Measurements from ENCODE around the gene GPX2. TPM values are rescaled to one million over a fixed set of nuclear protein-coding genes. Genes with fewer than 3 reads are reported as not detected.

Gene GPX2
- polyA plus RNA-seq, 1 donor from 2014 or later: not detected

DNA sequence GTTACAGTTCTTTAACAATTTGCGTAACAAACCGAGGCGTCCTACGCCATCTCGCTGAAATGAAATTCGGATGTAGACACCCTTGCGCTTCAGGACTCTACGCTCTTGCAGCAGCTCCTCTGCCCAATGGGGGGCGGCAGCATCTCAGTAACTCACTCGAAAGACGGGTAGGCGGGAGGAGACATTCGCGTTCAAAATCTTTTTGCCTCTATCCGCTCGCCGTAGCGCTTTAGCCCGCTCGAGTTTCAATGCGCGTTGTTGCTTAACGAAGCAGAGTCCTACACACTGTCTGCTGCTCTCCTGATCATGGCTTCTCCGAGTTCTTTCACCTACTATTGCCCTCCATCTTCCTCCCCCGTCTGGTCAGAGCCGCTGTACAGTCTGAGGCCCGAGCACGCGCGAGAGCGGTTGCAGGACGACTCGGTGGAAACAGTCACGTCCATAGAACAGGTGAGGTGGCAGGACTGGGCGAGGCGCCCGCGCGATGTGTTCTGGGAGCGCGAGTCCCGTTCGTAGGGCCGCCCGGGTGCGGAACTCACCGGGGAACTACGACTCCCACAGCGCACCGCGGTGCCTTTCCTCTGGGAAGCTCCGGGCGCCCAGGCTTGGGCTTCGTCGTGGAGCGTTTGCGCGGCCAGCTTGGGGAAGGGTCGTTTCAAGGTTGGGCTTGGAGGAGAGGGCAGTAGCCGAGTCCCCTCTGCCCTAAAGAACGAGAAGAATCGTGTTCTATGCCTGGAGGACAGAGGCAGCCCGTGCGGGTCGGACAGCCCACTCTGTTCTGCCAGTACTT lies 44.3 kb upstream of the GPX2 start, which contains the start of gene FNTB:
FNTB (plus strand) TSS at position 248 of the 790 bp plus-strand sequence; CDS start at position 307, 59 bp downstream.
- H3K27me3 ChIP-seq (ENCODE audit: insufficient read depth, low read depth, low read length): no peaks in the 10 kb centered on the region
- peak within 1 kb of the TSS; percentile 75 for H2AFZ ChIP-seq (ENCODE audit: low read depth, low read length)
- H3K27ac ChIP-seq (ENCODE audit: low read length): peak within 1 kb of the TSS; percentile 79
- TF ChIP-seq MXI1 (conservative IDR thresholded peaks at IDR 0.05; ENCODE audit: poor library complexity, severe bottlenecking) (peak; percentile 98), RAD21 (conservative IDR thresholded peaks at IDR 0.05) (peak; percentile 76), SMC3 (conservative IDR thresholded peaks at IDR 0.05; ENCODE audit: poor library complexity) (peak; percentile 75), POLR2AphosphoS5 (IDR thresholded peaks at IDR 0.05) (peak; percentile 68), EP300 (conservative IDR thresholded peaks at IDR 0.05; ENCODE audit: poor library complexity, severe bottlenecking) (peak; percentile 33), TAF1 (IDR thresholded peaks at IDR 0.05; ENCODE audit: low read depth) (peak; percentile 55), EZH2 (IDR thresholded peaks at IDR 0.05; ENCODE audit: borderline replicate concordance, insufficient read depth, low read length, poor library complexity, severe bottlenecking) (no peak)
- TF ChIP-seq, protein P1, sequence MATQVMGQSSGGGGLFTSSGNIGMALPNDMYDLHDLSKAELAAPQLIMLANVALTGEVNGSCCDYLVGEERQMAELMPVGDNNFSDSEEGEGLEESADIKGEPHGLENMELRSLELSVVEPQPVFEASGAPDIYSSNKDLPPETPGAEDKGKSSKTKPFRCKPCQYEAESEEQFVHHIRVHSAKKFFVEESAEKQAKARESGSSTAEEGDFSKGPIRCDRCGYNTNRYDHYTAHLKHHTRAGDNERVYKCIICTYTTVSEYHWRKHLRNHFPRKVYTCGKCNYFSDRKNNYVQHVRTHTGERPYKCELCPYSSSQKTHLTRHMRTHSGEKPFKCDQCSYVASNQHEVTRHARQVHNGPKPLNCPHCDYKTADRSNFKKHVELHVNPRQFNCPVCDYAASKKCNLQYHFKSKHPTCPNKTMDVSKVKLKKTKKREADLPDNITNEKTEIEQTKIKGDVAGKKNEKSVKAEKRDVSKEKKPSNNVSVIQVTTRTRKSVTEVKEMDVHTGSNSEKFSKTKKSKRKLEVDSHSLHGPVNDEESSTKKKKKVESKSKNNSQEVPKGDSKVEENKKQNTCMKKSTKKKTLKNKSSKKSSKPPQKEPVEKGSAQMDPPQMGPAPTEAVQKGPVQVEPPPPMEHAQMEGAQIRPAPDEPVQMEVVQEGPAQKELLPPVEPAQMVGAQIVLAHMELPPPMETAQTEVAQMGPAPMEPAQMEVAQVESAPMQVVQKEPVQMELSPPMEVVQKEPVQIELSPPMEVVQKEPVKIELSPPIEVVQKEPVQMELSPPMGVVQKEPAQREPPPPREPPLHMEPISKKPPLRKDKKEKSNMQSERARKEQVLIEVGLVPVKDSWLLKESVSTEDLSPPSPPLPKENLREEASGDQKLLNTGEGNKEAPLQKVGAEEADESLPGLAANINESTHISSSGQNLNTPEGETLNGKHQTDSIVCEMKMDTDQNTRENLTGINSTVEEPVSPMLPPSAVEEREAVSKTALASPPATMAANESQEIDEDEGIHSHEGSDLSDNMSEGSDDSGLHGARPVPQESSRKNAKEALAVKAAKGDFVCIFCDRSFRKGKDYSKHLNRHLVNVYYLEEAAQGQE (IDR thresholded peaks at IDR 0.05; ENCODE audit: borderline replicate concordance): peak; percentile 83
- TF ChIP-seq, protein P2, sequence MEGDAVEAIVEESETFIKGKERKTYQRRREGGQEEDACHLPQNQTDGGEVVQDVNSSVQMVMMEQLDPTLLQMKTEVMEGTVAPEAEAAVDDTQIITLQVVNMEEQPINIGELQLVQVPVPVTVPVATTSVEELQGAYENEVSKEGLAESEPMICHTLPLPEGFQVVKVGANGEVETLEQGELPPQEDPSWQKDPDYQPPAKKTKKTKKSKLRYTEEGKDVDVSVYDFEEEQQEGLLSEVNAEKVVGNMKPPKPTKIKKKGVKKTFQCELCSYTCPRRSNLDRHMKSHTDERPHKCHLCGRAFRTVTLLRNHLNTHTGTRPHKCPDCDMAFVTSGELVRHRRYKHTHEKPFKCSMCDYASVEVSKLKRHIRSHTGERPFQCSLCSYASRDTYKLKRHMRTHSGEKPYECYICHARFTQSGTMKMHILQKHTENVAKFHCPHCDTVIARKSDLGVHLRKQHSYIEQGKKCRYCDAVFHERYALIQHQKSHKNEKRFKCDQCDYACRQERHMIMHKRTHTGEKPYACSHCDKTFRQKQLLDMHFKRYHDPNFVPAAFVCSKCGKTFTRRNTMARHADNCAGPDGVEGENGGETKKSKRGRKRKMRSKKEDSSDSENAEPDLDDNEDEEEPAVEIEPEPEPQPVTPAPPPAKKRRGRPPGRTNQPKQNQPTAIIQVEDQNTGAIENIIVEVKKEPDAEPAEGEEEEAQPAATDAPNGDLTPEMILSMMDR (IDR thresholded peaks at IDR 0.05; ENCODE audit: poor library complexity, severe bottlenecking): peak; percentile 95
- H3K36me3 ChIP-seq (ENCODE audit: insufficient read depth, low read length): no peaks in the 10 kb centered on the region
- H3F3A ChIP-seq (ENCODE audit: insufficient read depth, low read length, poor library complexity, severe bottlenecking): no peaks in the 10 kb centered on the region
- peak within 1 kb of the TSS; percentile 95 for H3K4me2 ChIP-seq (ENCODE audit: low read length)
- H3K4me3 ChIP-seq (ENCODE audit: low read length): peak within 1 kb of the TSS; percentile 80
- H3K9me2 ChIP-seq (ENCODE audit: insufficient read depth, low read length): no peaks in the 10 kb centered on the region
- peak within 1 kb of the TSS; percentile 68 for H3K9ac ChIP-seq (ENCODE audit: low read length)
- no peaks in the 10 kb centered on the region for H4K20me1 ChIP-seq (ENCODE audit: insufficient read depth)
- H3K9me3 ChIP-seq (ENCODE audit: low read length): no peaks in the 10 kb centered on the region
- peaks cover 11% of the 10 kb centered on the region for H3K79me2 ChIP-seq (replicated peaks; ENCODE audit: insufficient read depth, low read length)

DNA sequence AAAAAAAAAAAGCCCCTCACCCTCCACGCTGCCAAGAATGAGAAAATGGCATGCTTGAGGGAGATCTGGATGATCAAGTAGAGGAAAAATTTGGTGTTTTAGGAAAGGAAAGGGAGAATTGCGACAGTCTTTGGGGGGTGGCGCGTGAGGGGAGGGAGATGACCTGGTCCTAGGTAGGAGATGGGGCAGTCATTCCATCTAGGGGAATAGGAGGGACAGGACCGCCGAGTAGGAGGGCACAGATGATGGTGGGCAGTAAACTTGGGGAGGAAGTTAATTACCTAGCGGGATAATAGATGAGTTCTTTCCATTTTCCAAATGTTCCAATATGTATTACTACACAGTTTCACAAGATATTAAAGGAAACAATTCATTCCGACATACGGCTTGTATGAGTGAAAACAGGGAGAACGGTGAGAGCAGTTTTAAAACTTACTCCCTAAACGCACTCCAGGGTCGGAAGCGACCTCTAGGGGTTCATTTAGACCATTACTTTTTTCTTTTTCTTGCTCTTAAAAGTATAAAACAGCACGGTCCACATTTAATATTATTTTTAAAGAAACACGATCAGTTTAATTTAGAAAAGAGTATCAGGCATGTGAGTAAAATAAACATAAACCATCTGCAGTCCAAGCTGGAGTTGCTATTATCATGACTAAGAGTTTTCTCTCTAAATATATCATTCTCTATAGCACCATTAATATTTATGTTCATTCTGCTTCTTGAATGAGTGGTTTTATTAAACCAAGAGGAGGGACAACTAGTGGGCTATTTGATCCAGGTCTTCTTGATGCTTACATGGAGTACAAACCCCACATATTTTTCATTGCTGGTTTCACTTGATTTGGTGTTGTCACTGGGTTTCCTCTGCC lies 41.1 kb upstream of the GPX2 start:
- Histone ChIP-seq H4K20me1 (ENCODE audit: insufficient read depth) (no peaks in the 10 kb centered on the region), H3K27ac (ENCODE audit: low read length) (no peak overlapping the region), H3K9me2 (ENCODE audit: insufficient read depth, low read length) (no peaks in the 10 kb centered on the region), H3K36me3 (ENCODE audit: insufficient read depth, low read length) (no peaks in the 10 kb centered on the region), H3K4me2 (ENCODE audit: low read length) (no peak overlapping the region), H3K9me3 (ENCODE audit: low read length) (no peaks in the 10 kb centered on the region), H3F3A (ENCODE audit: insufficient read depth, low read length, poor library complexity, severe bottlenecking) (no peaks in the 10 kb centered on the region), H3K79me2 (replicated peaks; ENCODE audit: insufficient read depth, low read length) (peaks cover 11% of the 10 kb centered on the region), H2AFZ (ENCODE audit: low read depth, low read length) (no peak overlapping the region), H3K9ac (ENCODE audit: low read length) (no peak overlapping the region), H3K27me3 (ENCODE audit: insufficient read depth, low read depth, low read length) (no peaks in the 10 kb centered on the region), H3K4me3 (ENCODE audit: low read length) (no peak overlapping the region)
- TF ChIP-seq SMC3 (conservative IDR thresholded peaks at IDR 0.05; ENCODE audit: poor library complexity) (peak; percentile 59), RAD21 (conservative IDR thresholded peaks at IDR 0.05) (peak; percentile 67), EZH2 (IDR thresholded peaks at IDR 0.05; ENCODE audit: borderline replicate concordance, insufficient read depth, low read length, poor library complexity, severe bottlenecking) (no peak), POLR2AphosphoS5 (IDR thresholded peaks at IDR 0.05) (no peak), EP300 (conservative IDR thresholded peaks at IDR 0.05; ENCODE audit: poor library complexity, severe bottlenecking) (no peak), MXI1 (conservative IDR thresholded peaks at IDR 0.05; ENCODE audit: poor library complexity, severe bottlenecking) (no peak), TAF1 (IDR thresholded peaks at IDR 0.05; ENCODE audit: low read depth) (no peak)
- TF ChIP-seq, protein P2 (IDR thresholded peaks at IDR 0.05; ENCODE audit: poor library complexity, severe bottlenecking): peak; percentile 68
- TF ChIP-seq, protein P1 (IDR thresholded peaks at IDR 0.05; ENCODE audit: borderline replicate concordance): no peak
